ENCODE results near the gene RHOT1. TPM values are rescaled to one million over a fixed set of nuclear protein-coding genes. Genes with fewer than 3 reads are reported as not detected.

The RHOT1 gene
- polyA plus RNA-seq, 1 donor = 37.9 TPM

DNA sequence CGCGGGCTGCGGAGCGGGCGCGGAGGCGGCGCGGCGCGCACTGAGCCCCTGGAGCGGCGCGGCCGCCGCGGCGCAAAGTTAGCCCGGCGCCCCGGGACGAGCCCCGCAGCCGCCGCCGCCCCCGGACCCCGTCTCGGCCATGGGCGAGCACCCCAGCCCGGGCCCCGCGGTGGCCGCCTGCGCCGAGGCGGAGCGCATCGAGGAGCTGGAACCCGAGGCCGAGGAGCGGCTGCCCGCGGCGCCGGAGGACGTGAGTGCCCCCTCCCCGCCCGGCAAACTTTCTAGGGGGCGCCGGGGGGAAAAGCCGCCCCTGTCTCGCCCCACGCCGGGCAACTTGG is 123.7 kb downstream of the RHOT1 start:
- peaks cover 84% of the 10 kb centered on the region for H3K27me3 ChIP-seq (ENCODE audit: control insufficient read depth, insufficient read depth, low read length)
- no CpG with 5 or more reads among the region's 55 CpGs for WGBS (ENCODE audit: insufficient coverage, low lambda C conversion rate)

DNA sequence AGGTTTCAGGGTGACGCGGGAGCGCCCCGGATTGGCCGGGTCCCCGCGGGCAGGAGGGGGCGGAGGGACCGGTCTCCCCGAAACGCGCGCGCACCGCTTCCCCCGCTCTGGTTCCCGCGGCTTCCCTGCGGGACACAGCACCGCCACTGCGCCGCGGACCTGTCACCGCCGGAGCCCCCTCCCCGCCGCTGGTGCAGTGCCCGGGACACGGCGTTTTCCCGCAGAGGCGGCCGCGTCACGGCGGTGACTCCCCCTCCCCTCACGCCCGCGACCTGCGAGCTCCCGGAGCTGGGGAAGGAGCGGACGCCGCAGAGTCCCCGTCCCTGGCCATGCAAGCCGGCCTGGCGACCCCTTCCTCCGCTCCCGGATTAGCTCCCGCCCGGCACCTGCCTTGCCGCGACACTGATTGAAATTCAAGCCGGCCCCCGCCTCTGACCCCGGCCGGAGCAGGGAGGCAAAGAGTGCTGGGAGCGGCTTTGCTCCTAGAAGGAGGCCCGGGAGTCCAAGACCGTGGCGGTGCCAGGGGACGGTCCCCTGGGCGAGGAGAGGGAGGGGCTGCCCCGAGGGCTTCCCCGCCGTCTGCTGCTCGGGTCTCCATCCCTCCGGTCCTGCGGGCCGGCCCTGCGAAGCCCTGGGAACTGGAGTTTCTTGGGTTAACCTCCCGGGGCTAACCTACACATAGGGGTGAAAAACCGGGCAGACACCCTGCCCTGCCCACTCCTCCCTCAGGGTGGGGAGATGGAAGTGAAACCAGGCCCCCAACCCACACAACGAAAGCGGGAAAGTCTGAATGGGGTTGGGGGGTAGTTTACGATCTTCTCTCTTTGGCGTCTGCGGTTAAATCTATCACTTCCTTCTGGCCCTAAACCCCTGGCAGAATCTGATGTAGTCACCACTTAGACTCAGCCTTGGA is 124.3 kb downstream of the RHOT1 start:
- Histone ChIP-seq H3K27ac (ENCODE audit: low read length) (no peak overlapping the region), H3K4me3 (ENCODE audit: low read length) (peak overlapping the region; percentile 37), H3K9me3 (ENCODE audit: control insufficient read depth, low read depth, low read length) (peaks cover 3% of the 10 kb centered on the region), H3K27me3 (ENCODE audit: control insufficient read depth, insufficient read depth, low read length) (peaks cover 83% of the 10 kb centered on the region), H3K36me3 (ENCODE audit: control insufficient read depth, insufficient read depth, low read length) (no peaks in the 10 kb centered on the region), H3K4me1 (ENCODE audit: control insufficient read depth, insufficient read depth, low read length) (peaks cover 8% of the 10 kb centered on the region)
- WGBS (ENCODE audit: insufficient coverage, low lambda C conversion rate) = no CpG with 5 or more reads among the region's 78 CpGs
- no peak for DNase-seq

More for the DNA sequence above, 123.7 kb downstream of the RHOT1 start:
- no peak overlapping the region for H3K27ac ChIP-seq (ENCODE audit: low read length)
- peaks cover 3% of the 10 kb centered on the region for H3K9me3 ChIP-seq (ENCODE audit: control insufficient read depth, low read depth, low read length)
- DNase-seq = no peak
- peak overlapping the region; percentile 37 for H3K4me3 ChIP-seq (ENCODE audit: low read length)
- peaks cover 8% of the 10 kb centered on the region for H3K4me1 ChIP-seq (ENCODE audit: control insufficient read depth, insufficient read depth, low read length)
- H3K36me3 ChIP-seq (ENCODE audit: control insufficient read depth, insufficient read depth, low read length) = no peaks in the 10 kb centered on the region

DNA sequence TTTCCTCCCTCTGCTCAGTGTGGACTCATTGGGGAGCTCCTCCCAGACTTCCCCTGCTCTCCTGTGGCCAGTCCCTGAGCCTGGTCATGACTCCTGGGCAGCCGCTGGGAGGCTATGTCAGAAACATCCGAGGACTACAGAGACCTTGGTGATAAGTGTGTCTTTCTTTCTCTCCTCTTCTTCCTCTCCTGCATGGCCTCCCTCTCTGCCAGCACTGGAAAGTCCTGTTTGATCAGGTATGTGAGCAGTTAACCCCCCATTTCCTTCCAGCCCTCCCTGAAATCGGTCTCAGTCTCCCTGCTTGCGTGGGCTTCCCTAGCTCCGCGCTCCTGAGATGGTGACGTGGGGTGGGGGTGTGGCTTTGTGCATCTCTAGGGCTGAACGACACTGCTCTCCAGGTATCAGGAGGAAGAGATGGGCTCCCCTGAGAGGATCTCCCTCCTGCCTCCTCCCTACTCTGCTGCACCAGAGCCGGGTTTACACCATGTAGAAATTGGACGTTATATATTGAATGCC is 125.4 kb downstream of the RHOT1 start:
- WGBS (ENCODE audit: insufficient coverage, low lambda C conversion rate) = no CpG with 5 or more reads among the region's 10 CpGs
- Histone ChIP-seq H3K4me3 (ENCODE audit: low read length) (no peak overlapping the region), H3K36me3 (ENCODE audit: control insufficient read depth, insufficient read depth, low read length) (no peaks in the 10 kb centered on the region), H3K27ac (ENCODE audit: low read length) (no peak overlapping the region), H3K4me1 (ENCODE audit: control insufficient read depth, insufficient read depth, low read length) (peaks cover 8% of the 10 kb centered on the region), H3K27me3 (ENCODE audit: control insufficient read depth, insufficient read depth, low read length) (peaks cover 81% of the 10 kb centered on the region), H3K9me3 (ENCODE audit: control insufficient read depth, low read depth, low read length) (peaks cover 3% of the 10 kb centered on the region)
- DNase-seq = no peak

GRCh38 chr17:32268734-32269288 is 126.5 kb downstream of the RHOT1 start:
- H3K27me3 ChIP-seq (ENCODE audit: control insufficient read depth, insufficient read depth, low read length) = peaks cover 80% of the 10 kb centered on the region

GRCh38 chr17:32269377-32269776 is 127.1 kb downstream of the RHOT1 start:
- Histone ChIP-seq H3K9me3 (ENCODE audit: control insufficient read depth, low read depth, low read length) (peaks cover 3% of the 10 kb centered on the region), H3K4me3 (ENCODE audit: low read length) (no peak overlapping the region), H3K27ac (ENCODE audit: low read length) (no peak overlapping the region), H3K27me3 (ENCODE audit: control insufficient read depth, insufficient read depth, low read length) (peaks cover 80% of the 10 kb centered on the region), H3K4me1 (ENCODE audit: control insufficient read depth, insufficient read depth, low read length) (peaks cover 8% of the 10 kb centered on the region), H3K36me3 (ENCODE audit: control insufficient read depth, insufficient read depth, low read length) (no peaks in the 10 kb centered on the region)
- DNase-seq = no peak
- WGBS (ENCODE audit: insufficient coverage, low lambda C conversion rate) = no CpG with 5 or more reads among the region's 11 CpGs

More at GRCh38 chr17:32268734-32269288, 126.5 kb downstream of the RHOT1 start:
- H3K4me1 ChIP-seq (ENCODE audit: control insufficient read depth, insufficient read depth, low read length) = peaks cover 8% of the 10 kb centered on the region
- H3K27ac ChIP-seq (ENCODE audit: low read length) = no peak overlapping the region
- no peak overlapping the region for H3K4me3 ChIP-seq (ENCODE audit: low read length)
- WGBS (ENCODE audit: insufficient coverage, low lambda C conversion rate) = 80% methylated on average over 1 of the region's 7 CpGs
- peaks cover 3% of the 10 kb centered on the region for H3K9me3 ChIP-seq (ENCODE audit: control insufficient read depth, low read depth, low read length)
- no peak for DNase-seq
- H3K36me3 ChIP-seq (ENCODE audit: control insufficient read depth, insufficient read depth, low read length) = no peaks in the 10 kb centered on the region

DNA sequence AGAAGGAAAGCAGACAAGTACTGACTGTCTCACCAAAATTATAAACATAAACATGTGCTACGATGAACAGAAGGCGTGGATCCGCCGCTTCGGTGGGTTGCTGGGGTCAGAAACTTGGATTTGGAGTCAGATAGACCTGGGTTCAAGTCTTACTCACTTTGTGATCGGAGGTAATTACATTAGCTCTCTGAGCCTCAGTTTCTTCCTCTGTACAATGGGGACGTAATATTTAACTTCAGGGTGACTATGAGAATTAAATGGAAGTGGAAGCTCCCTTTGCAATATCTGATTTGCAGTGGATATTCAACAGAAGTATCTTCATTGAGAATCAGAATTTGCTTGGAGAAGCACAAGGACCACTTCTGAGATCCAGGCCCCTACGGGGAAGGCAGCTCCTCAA is 129.5 kb downstream of the RHOT1 start:
- WGBS (ENCODE audit: insufficient coverage, low lambda C conversion rate) = 86% methylated on average over 1 of the region's 8 CpGs

GRCh38 chr17:32274101-32274500 is 131.8 kb downstream of the RHOT1 start:
- H3K27ac ChIP-seq (ENCODE audit: low read length) = no peak overlapping the region
- no peaks in the 10 kb centered on the region for H3K9me3 ChIP-seq (ENCODE audit: control insufficient read depth, low read depth, low read length)
- DNase-seq = no peak
- WGBS (ENCODE audit: insufficient coverage, low lambda C conversion rate) = no CpG with 5 or more reads among the region's 5 CpGs
- no peak overlapping the region for H3K4me3 ChIP-seq (ENCODE audit: low read length)
- peaks cover 54% of the 10 kb centered on the region for H3K27me3 ChIP-seq (ENCODE audit: control insufficient read depth, insufficient read depth, low read length)
- H3K4me1 ChIP-seq (ENCODE audit: control insufficient read depth, insufficient read depth, low read length) = no peaks in the 10 kb centered on the region
- no peaks in the 10 kb centered on the region for H3K36me3 ChIP-seq (ENCODE audit: control insufficient read depth, insufficient read depth, low read length)

More for the DNA sequence above, 129.5 kb downstream of the RHOT1 start:
- peaks cover 5% of the 10 kb centered on the region for H3K4me1 ChIP-seq (ENCODE audit: control insufficient read depth, insufficient read depth, low read length)
- H3K27ac ChIP-seq (ENCODE audit: low read length) = no peak overlapping the region
- no peak for DNase-seq
- H3K27me3 ChIP-seq (ENCODE audit: control insufficient read depth, insufficient read depth, low read length) = peaks cover 75% of the 10 kb centered on the region
- H3K4me3 ChIP-seq (ENCODE audit: low read length) = no peak overlapping the region
- H3K36me3 ChIP-seq (ENCODE audit: control insufficient read depth, insufficient read depth, low read length) = no peaks in the 10 kb centered on the region
- no peaks in the 10 kb centered on the region for H3K9me3 ChIP-seq (ENCODE audit: control insufficient read depth, low read depth, low read length)

- H3K4me1 ChIP-seq (ENCODE audit: control insufficient read depth, insufficient read depth, low read length) = no peaks in the 10 kb centered on the region
- H3K36me3 ChIP-seq (ENCODE audit: control insufficient read depth, insufficient read depth, low read length) = no peaks in the 10 kb centered on the region
- no CpG with 5 or more reads among the region's 6 CpGs for WGBS (ENCODE audit: insufficient coverage, low lambda C conversion rate)
- no peak for DNase-seq
- no peak overlapping the region for H3K4me3 ChIP-seq (ENCODE audit: low read length)
- no peaks in the 10 kb centered on the region for H3K9me3 ChIP-seq (ENCODE audit: control insufficient read depth, low read depth, low read length)
- H3K27ac ChIP-seq (ENCODE audit: low read length) = no peak overlapping the region
- H3K27me3 ChIP-seq (ENCODE audit: control insufficient read depth, insufficient read depth, low read length) = peaks cover 55% of the 10 kb centered on the region
Measured at GRCh38 chr17:32274643-32275042, 132.3 kb downstream of the RHOT1 start.

Other genes with a start within 250 kb of the RHOT1 start
- 59.2 TPM for gene UTP6, start 240.8 kb upstream of the RHOT1 start, polyA plus RNA-seq
- gene SUZ12, start 205.5 kb upstream of the RHOT1 start, polyA plus RNA-seq = 35.8 TPM
- gene LRRC37B, start 135.1 kb upstream of the RHOT1 start, polyA plus RNA-seq = 29.0 TPM
- 0.88 TPM for gene RHBDL3, start 123.3 kb downstream of the RHOT1 start, polyA plus RNA-seq
- gene C17orf75, start 199.7 kb downstream of the RHOT1 start, polyA plus RNA-seq = 22.4 TPM
- 194 TPM for gene ZNF207, start 207.7 kb downstream of the RHOT1 start, polyA plus RNA-seq